GM19324 (cell line): ENCODE measurements around the gene ZSCAN20.

Source experiments
- ATAC-seq: cut with Tn5 transposase; IDR thresholded peaks from one replicate; pipeline ENCODE4 v1.9.1; 2021; ENCODE audit warnings: mild to moderate bottlenecking, moderate library complexity; ENCODE audit not compliant: unreplicated experiment, low FRiP score

ZSCAN20 gene

DNA sequence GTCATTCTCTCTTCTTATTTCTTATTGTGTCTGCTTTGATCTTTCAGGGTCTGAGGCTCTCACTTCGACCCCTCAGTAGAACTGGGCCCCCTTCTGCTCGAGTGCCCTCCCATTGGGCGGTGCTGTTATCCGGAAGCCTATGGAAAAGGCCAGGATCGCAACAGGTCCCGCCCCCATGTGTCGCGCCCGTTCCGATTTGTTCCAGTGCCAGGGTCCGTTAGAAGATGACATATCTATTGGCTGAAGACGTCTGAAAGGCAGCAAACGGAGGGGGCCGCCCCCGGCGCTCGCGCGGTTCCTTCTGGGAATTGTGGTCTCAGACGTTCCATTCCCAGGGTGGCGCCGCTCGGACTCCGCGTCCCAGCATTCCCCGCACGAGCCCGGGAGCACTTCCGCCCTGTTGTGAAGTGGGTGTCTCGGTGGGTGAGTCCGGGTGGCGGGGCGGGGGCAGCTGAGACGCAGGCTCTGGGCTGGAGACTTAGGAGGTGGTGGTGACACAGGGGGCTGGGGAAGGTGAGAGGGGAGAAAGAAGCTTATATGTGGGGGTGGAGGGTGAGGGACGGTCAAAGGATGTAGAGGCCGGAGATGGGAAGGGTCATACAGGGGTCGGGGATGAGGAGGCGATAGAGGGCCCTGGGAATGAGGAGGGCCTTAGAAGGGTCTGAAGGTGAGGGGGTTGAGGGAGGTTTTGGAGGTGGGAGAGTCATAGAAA, at the start of gene ZSCAN20:
TSS of gene ZSCAN20 (plus strand) at position 377 of the 712 bp plus-strand sequence. CDS start 6,644 bp downstream, outside the sequence.
- peak; percentile 89 for ATAC-seq

DNA sequence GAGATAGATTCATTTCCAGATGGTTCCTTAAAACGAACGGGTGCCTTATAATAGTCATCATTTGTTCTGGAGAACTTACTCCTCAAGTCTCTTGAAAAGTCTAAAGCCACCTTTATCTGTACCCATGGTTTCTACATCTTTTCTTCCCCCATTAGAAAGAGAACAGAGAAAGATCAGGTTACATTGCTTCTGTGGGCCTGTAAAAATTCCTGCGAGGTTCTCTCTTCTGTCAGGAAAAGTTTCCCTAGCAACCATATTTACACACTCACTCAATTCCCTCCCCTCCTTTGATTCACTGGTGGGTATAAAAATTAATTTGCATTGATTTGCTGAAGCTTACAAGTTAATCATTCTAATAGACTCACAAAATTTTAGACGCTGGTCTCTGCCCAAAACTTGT, 48.2 kb upstream of the ZSCAN20 start:
- ATAC-seq, result no peak

- ATAC-seq, result no peak
These were observed 47.8 kb upstream of the ZSCAN20 start for GRCh38 chr1:33424610-33425009.

DNA sequence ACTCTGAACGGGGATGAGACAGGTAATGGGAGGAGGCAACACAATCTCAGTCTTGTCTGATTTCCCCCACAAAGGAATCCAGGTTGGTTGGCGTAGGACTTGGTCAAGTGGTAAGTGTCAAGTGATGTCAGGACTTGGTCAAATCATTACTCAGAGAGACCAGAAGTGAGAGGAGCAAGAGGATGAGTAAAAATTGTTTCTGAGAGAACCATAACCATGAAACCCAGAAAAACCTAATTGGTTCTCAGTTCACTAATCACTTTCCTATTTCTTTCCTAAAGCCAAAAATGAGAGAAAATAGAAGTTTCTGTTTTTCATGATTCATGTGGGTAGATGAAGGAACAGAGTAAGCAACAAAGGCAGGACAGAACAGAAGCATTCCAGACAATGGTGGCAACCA, 46.5 kb upstream of the ZSCAN20 start:
- no peak for ATAC-seq

DNA sequence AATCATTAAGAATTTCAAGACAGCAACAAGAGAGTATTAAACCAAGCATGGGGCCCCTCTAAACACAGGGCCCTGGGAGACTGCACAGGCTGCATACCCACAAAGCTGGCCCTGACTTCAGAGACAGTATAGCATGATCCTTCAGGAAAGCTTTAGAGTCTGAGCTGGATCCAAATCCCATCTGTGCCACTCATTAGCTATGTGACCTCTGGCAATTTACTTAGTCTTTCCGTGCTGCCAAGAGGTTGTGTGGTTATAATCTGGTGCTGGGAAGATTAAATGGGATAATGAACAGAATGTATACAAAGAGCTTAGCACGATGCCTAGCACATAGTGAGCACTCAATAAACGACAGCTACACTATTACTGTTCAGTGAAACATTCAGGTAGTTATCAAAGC, 45.5 kb upstream of the ZSCAN20 start:
- no peak for ATAC-seq

GRCh38 chr1:33428661-33429060, 43.8 kb upstream of the ZSCAN20 start:
- ATAC-seq, result no peak

GRCh38 chr1:33429332-33429731, 43.1 kb upstream of the ZSCAN20 start:
- ATAC-seq, result no peak

- peak; percentile 13 for ATAC-seq
These were observed 42.4 kb upstream of the ZSCAN20 start for GRCh38 chr1:33429856-33430691.

GRCh38 chr1:33430692-33431593, 41.5 kb upstream of the ZSCAN20 start, which contains the start of gene PHC2:
PHC2 (minus strand) TSS chr1:33431095; CDS start chr1:33375539, 55,556 bp downstream.
- peak; percentile 90 for ATAC-seq

- ATAC-seq, result no peak
These were observed 38.7 kb upstream of the ZSCAN20 start for GRCh38 chr1:33433509-33434362.

DNA sequence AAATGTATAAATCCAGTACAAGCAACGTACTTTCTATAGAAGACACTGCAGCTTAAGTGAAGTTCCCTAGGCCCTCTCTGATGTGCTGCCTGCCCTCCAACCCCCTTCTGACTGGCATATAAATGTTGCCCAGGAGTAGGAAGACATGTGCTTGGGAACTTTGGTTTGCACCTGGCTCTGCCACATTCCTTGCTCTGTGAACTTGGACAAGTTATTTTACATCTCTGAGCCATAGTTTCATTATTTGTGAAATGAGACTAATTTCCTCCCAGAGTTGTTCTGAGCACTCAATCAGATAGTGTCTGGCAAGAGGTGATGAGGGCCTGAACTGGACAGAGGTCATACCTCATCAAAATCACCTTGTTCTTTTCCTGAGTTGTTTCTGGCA, 38.1 kb upstream of the ZSCAN20 start:
- ATAC-seq, result no peak

- no peak for ATAC-seq
These were observed 37.2 kb upstream of the ZSCAN20 start for GRCh38 chr1:33435096-33435820.

- ATAC-seq, result no peak
These were observed 35.7 kb upstream of the ZSCAN20 start for GRCh38 chr1:33436557-33437285.

- no peak for ATAC-seq
These were observed 33.9 kb upstream of the ZSCAN20 start for GRCh38 chr1:33438364-33439160.

- ATAC-seq, result no peak
These were observed 32.8 kb upstream of the ZSCAN20 start for GRCh38 chr1:33439662-33440061.

DNA sequence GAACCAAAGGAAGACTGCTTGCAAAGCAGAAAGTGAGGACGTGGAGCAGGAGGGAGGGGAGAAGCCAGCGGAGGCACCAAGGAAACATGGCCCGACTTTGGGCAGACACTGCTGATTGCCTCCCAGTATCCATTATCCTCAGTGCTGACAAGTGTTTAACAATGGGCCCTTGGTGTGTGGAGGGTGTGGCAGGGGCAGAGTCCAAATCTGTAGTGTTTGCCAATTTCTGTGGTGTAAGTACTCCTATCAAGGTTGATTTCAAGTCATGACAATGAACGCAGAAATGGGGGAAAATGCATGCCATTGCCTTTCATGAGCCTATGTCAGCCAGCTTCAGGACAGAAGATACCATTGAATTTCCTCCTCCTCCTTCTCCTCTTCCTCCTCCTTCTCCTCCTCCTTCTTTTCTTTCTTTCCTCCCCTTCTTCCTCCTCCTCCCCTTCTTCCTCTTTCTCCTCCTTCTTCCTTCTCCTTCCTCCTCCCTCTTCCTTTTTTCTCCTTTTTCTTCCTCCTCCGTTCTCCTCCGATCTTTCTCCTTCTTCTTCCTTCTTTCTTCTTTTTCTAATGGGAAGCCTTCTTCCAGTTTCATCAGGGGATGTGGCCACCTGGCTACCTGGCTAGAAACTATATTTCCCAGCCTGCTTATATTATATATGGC, 31.2 kb upstream of the ZSCAN20 start:
- ATAC-seq, result no peak

DNA sequence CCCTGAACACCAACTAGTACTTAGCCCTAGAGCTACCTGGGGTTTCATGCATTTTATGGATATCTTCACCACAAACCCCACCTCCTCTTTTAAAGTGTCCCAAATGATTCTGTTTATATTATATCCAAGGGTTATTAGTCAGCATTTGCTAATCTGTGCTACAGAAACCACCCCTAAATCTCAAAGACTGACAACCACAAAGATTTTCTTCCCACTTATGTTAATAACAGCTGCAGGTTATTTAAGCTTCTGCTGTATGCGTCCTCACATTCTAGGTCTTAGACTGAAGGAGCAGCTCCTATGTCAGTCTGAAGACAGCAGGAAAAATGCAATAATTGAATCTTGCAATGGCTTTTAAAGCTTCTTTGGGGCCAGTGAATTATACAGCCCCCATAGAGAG, 30.3 kb upstream of the ZSCAN20 start:
- no peak for ATAC-seq
